Ovary (tissue), 3 donors: Measurements from ENCODE around the gene ELAVL2.

Experiments
- EP300 ChIP-seq: sonication (generic); formaldehyde crosslinking; IDR thresholded peaks from one replicate; pipeline ENCODE4 v1.6.1; 2017; ENCODE audit warnings: antibody characterized with exemption
- POLR2A ChIP-seq: fragments of 450-650 bp; IDR thresholded peaks from one replicate; pipeline ENCODE4 v1.6.1; 2017; ENCODE audit warnings: antibody characterized with exemption, mild to moderate bottlenecking, moderate library complexity
- TF ChIP-seq, protein P1 (sequence below), 3 donors: fragments of 450-650 bp in 2 of 3; fragments of 200-600 bp in 1 of 3; IDR thresholded peaks; one replicate each; pipeline versions ENCODE4 v1.5.1 to v1.8.0; 2016 to 2022; ENCODE audit warnings: antibody characterized with exemption in 3 of 3, mild to moderate bottlenecking in 1 of 3
- donor health status: DM: no; HTN: no; CAD: no.

DNA sequence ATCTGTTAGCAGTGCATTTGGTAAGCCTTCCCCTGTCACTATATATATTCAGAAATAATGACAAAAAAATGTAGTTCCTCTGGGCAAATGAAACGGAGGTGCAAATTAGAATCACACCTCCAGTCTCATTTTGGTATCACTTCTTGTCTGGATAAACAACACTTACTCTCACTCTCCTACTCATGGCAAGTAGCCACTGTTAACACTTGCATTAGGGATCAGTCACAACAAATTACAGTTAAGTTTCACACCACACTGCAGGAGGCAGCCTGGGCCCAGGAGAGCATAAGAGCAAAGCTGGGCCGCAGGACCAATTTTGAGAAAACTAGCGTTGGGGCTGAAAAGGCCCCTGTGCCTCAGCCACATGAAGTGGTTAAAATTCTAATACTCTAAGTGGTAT lies 161.0 kb downstream of the ELAVL2 start:
- TF ChIP-seq, protein P1, sequence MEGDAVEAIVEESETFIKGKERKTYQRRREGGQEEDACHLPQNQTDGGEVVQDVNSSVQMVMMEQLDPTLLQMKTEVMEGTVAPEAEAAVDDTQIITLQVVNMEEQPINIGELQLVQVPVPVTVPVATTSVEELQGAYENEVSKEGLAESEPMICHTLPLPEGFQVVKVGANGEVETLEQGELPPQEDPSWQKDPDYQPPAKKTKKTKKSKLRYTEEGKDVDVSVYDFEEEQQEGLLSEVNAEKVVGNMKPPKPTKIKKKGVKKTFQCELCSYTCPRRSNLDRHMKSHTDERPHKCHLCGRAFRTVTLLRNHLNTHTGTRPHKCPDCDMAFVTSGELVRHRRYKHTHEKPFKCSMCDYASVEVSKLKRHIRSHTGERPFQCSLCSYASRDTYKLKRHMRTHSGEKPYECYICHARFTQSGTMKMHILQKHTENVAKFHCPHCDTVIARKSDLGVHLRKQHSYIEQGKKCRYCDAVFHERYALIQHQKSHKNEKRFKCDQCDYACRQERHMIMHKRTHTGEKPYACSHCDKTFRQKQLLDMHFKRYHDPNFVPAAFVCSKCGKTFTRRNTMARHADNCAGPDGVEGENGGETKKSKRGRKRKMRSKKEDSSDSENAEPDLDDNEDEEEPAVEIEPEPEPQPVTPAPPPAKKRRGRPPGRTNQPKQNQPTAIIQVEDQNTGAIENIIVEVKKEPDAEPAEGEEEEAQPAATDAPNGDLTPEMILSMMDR (IDR thresholded peaks at IDR 0.05), result no peak
- no peak for TF ChIP-seq POLR2A
- TF ChIP-seq EP300, result no peak
